CMK (cell line): ENCODE data around the gene SLC6A4.
"Not testable (repeated sequence)": the region's sequence is repeated elsewhere in the genome, so short reads cannot be mapped to it uniquely, and the experiment has no call there.

ENCODE experiments used
- DNase-seq: peaks from one replicate; pipeline ENCODE4 v3.0.0-alpha.2; 2010; ENCODE audit warnings: low read depth

The SLC6A4 gene

GRCh38 chr17:30219315-30219714 lies 16.2 kb downstream of the SLC6A4 start:
- DNase-seq: no peak

- no peak for DNase-seq
Measured at GRCh38 chr17:30218799-30219198, 16.7 kb downstream of the SLC6A4 start.

- DNase-seq: no peak
Measured at GRCh38 chr17:30217746-30218245, 17.7 kb downstream of the SLC6A4 start.

- no peak for DNase-seq
Measured at GRCh38 chr17:30217054-30217453, 18.4 kb downstream of the SLC6A4 start.

- no peak for DNase-seq
Measured at GRCh38 chr17:30212750-30213149, 22.7 kb downstream of the SLC6A4 start.

GRCh38 chr17:30211371-30211770 lies 24.1 kb downstream of the SLC6A4 start:
- no peak for DNase-seq

GRCh38 chr17:30210901-30211300 lies 24.6 kb downstream of the SLC6A4 start:
- DNase-seq: no peak

- no peak for DNase-seq
Measured at GRCh38 chr17:30210366-30210765, 25.1 kb downstream of the SLC6A4 start.

GRCh38 chr17:30209930-30210329 lies 25.6 kb downstream of the SLC6A4 start:
- DNase-seq: no peak

- no peak for DNase-seq
Measured at GRCh38 chr17:30208214-30208613, 27.3 kb downstream of the SLC6A4 start.

GRCh38 chr17:30207655-30208054 lies 27.8 kb downstream of the SLC6A4 start:
- no peak for DNase-seq

GRCh38 chr17:30203471-30203981 lies 32.0 kb downstream of the SLC6A4 start:
- no peak for DNase-seq

- DNase-seq: not testable (repeated sequence)
Measured at GRCh38 chr17:30200656-30201055, 34.8 kb downstream of the SLC6A4 start.

- DNase-seq: no peak
Measured at GRCh38 chr17:30200106-30200505, 35.4 kb downstream of the SLC6A4 start.

GRCh38 chr17:30199600-30199999 lies 35.9 kb downstream of the SLC6A4 start:
- no peak for DNase-seq

- DNase-seq: no peak
Measured at GRCh38 chr17:30197416-30197815, 38.1 kb downstream of the SLC6A4 start.

GRCh38 chr17:30196504-30196903 lies 39.0 kb downstream of the SLC6A4 start:
- DNase-seq: no peak

GRCh38 chr17:30191072-30191471 lies 44.4 kb downstream of the SLC6A4 start:
- DNase-seq: no peak

GRCh38 chr17:30188211-30188939 lies 47.1 kb downstream of the SLC6A4 start:
- no peak for DNase-seq

- DNase-seq: no peak
Measured at GRCh38 chr17:30187573-30187972, 47.9 kb downstream of the SLC6A4 start.

- DNase-seq: no peak
Measured at GRCh38 chr17:30186761-30187160, 48.7 kb downstream of the SLC6A4 start.

GRCh38 chr17:30176855-30177254 lies 58.6 kb downstream of the SLC6A4 start:
- no peak for DNase-seq

GRCh38 chr17:30174556-30174955 lies 60.9 kb downstream of the SLC6A4 start:
- DNase-seq: no peak

GRCh38 chr17:30173649-30174048 lies 61.8 kb downstream of the SLC6A4 start:
- DNase-seq: no peak
